ENCODE results near the gene TCP11L2.

DNA sequence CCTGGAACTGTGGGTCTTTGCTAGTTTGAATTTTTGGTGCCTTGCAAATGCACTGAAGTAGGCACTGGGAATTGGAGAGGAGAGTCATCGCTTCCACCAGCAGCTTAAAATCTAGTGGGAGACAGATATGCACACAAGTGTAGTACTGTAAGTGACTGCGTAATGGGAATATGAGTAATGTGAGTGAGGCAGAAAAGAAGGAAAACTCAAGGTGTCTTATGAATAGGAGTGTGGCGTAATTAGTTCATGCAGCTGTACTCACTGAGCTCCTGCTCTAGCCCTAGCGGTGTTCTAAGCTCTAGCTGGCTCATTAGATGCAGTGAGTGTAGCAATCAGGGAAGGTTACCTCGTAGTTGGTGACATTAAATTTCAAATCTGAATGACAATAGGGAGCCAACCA, 2.8 kb downstream of the TCP11L2 start:
- no peak for TF ChIP-seq POLR2A (IDR thresholded peaks at IDR 0.05)
- TF ChIP-seq, protein P1, sequence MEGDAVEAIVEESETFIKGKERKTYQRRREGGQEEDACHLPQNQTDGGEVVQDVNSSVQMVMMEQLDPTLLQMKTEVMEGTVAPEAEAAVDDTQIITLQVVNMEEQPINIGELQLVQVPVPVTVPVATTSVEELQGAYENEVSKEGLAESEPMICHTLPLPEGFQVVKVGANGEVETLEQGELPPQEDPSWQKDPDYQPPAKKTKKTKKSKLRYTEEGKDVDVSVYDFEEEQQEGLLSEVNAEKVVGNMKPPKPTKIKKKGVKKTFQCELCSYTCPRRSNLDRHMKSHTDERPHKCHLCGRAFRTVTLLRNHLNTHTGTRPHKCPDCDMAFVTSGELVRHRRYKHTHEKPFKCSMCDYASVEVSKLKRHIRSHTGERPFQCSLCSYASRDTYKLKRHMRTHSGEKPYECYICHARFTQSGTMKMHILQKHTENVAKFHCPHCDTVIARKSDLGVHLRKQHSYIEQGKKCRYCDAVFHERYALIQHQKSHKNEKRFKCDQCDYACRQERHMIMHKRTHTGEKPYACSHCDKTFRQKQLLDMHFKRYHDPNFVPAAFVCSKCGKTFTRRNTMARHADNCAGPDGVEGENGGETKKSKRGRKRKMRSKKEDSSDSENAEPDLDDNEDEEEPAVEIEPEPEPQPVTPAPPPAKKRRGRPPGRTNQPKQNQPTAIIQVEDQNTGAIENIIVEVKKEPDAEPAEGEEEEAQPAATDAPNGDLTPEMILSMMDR (IDR thresholded peaks at IDR 0.05) = no peak

Data from testis (tissue), 2 donors.